CD4-positive, alpha-beta memory T cell (primary cell): ENCODE data around the gene PPP6R1. TPM values are rescaled to one million over a fixed set of nuclear protein-coding genes. Genes with fewer than 3 reads are reported as not detected.

Experiments
- CTCF ChIA-PET: fragments of 350-600 bp; sonication (Branson Sonifier 250); formaldehyde crosslinking; loops from one replicate; lab custom pipeline; 2021; ENCODE audit warnings: inconsistent platforms; ENCODE audit not compliant: partially characterized antibody; lab: Charles Lee
- POLR2A ChIA-PET: fragments of 350-600 bp; sonication (Branson Sonifier 250); formaldehyde crosslinking; loops from one replicate; lab custom pipeline; 2021; ENCODE audit not compliant: partially characterized antibody; lab: Charles Lee
- DNase-seq, 5 donors: peaks; one replicate each; pipeline versions ENCODE4 v3.0.0 to v3.0.0-alpha.2; 2020 to 2022; ENCODE audit warnings: mixed read lengths in 1 of 5
- H3K27ac ChIP-seq: one replicate; pipeline ENCODE4 v1.7.0; 2013; ENCODE audit warnings: low read depth, low read length
- H3K27me3 ChIP-seq: 2 replicates; pipeline ENCODE4 v1.7.0; 2013; ENCODE audit warnings: mild to moderate bottlenecking, low read length, moderate library complexity; ENCODE audit not compliant: insufficient read depth
- H3K36me3 ChIP-seq: 2 replicates; pipeline ENCODE4 v1.7.0; 2013; ENCODE audit warnings: mild to moderate bottlenecking, low read length, moderate library complexity; ENCODE audit not compliant: insufficient read depth
- H3K4me1 ChIP-seq: 2 replicates; pipeline ENCODE4 v1.7.0; 2013; ENCODE audit warnings: mild to moderate bottlenecking, low read length, moderate library complexity; ENCODE audit not compliant: insufficient read depth
- H3K4me3 ChIP-seq, 2 donors: one replicate each; pipeline ENCODE4 v1.7.0; 2013; ENCODE audit warnings: low read length in 2 of 2, mild to moderate bottlenecking in 1 of 2
- H3K9me3 ChIP-seq, 2 donors: one replicate each; pipeline ENCODE4 v1.7.0; 2013; ENCODE audit warnings: low read length in 2 of 2, control low read depth in 1 of 2; ENCODE audit not compliant: control insufficient read depth in 1 of 2
- H3K27ac Mint-ChIP-seq, 7 donors: one replicate each; pipeline ENCODE4 v1.8.0; 2020 to 2021; ENCODE audit warnings: mixed read lengths in 7 of 7, mild to moderate bottlenecking in 6 of 7, inconsistent platforms in 3 of 7, moderate library complexity in 3 of 7
- H3K27me3 Mint-ChIP-seq, 2 donors: one replicate each; pipeline ENCODE4 v1.8.0; 2020 to 2021; ENCODE audit warnings: mixed read lengths in 2 of 2
- H3K36me3 Mint-ChIP-seq, 2 donors: one replicate each; pipeline ENCODE4 v1.8.0; 2020 to 2021; ENCODE audit warnings: mixed read lengths in 2 of 2, inconsistent platforms in 1 of 2, mild to moderate bottlenecking in 1 of 2
- H3K4me1 Mint-ChIP-seq, 4 donors: one replicate each; pipeline ENCODE4 v1.8.0; 2020 to 2021; ENCODE audit warnings: mixed read lengths in 4 of 4, mild to moderate bottlenecking in 1 of 4
- H3K4me3 Mint-ChIP-seq, 8 donors: one replicate each; pipeline ENCODE4 v1.8.0; 2020 to 2021; ENCODE audit warnings: mixed read lengths in 8 of 8, mild to moderate bottlenecking in 7 of 8, moderate library complexity in 6 of 8, inconsistent platforms in 3 of 8
- H3K9me3 Mint-ChIP-seq, 8 donors: one replicate each; pipeline ENCODE4 v1.8.0; 2020 to 2021; ENCODE audit warnings: mixed read lengths in 8 of 8, mild to moderate bottlenecking in 5 of 8, inconsistent platforms in 3 of 8, moderate library complexity in 1 of 8
- intact Hi-C: fragments of 100-400 bp; cut with micrococcal nuclease; formaldehyde crosslinking; loops from one replicate; pipeline ENCODE4 v1.15.1; 2023
- polyA plus RNA-seq, 2 donors: library from polyadenylated mRNA; unstranded; fragments of 300-500 nt; fragmentation: Illumina TruSeq; gene quantifications; one replicate each; pipeline ENCODE4 v1.2.3, GENCODE V29; 2021
- total RNA-seq, 2 experiments: library from RNA; stranded (reverse); gene quantifications; one replicate each; pipeline ENCODE4 v1.2.3, GENCODE V29; 2021

The PPP6R1 gene
- total and polyA plus RNA-seq, 4 experiments from 2014 or later = 22.9 to 162 (median 134) TPM

- ChIA-PET CTCF (interaction anchor here (0.6 kb wide), 1 partner anchor 103 kb away, joined by 3 read pairs; no protein-coding TSS in a partner anchor), POLR2A (interaction anchor here (1.1 to 5.3 kb wide), 3 partner anchors 11 to 15 kb away, joined by 3 to 25 read pairs (median 5); partner anchors contain the start of gene PPP6R1)
- Histone ChIP-seq H3K4me3 (no peak overlapping the region), H3K27me3 (no peaks in the 10 kb centered on the region), H3K27ac (no peak overlapping the region), H3K9me3 (no peaks in the 10 kb centered on the region), H3K4me1 (peaks cover 19% of the 10 kb centered on the region), H3K36me3 (peaks cover 72% of the 10 kb centered on the region)
- DNase-seq = no peak
- peaks cover 32 to 42% of the 10 kb centered on the region in 2 donors for H3K36me3 Mint-ChIP-seq
- H3K4me1 Mint-ChIP-seq = peaks cover 12 to 22% (median 16%) of the 10 kb centered on the region in 4 donors
- H3K27ac Mint-ChIP-seq = no peak overlapping the region
- H3K27me3 Mint-ChIP-seq = no peaks in the 10 kb centered on the region
- no peaks in the 10 kb centered on the region for H3K9me3 Mint-ChIP-seq
- intact Hi-C loops = no loop called here
- H3K4me3 Mint-ChIP-seq = no peak overlapping the region
Measured at GRCh38 chr19:55244004-55244680, 14.7 kb downstream of the PPP6R1 start.

- DNase-seq = no peak
- Histone ChIP-seq H3K36me3 (peaks cover 87% of the 10 kb centered on the region), H3K4me3 (no peak overlapping the region), H3K9me3 (no peaks in the 10 kb centered on the region), H3K4me1 (peaks cover 3% of the 10 kb centered on the region), H3K27ac (no peak overlapping the region), H3K27me3 (no peaks in the 10 kb centered on the region)
- Mint-ChIP-seq H3K27me3 (no peaks in the 10 kb centered on the region), H3K27ac (no peak overlapping the region), H3K4me1 (peaks cover 2 to 6% (median 4%) of the 10 kb centered on the region in 4 donors), H3K36me3 (peaks cover 34 to 49% of the 10 kb centered on the region in 2 donors), H3K9me3 (no peaks in the 10 kb centered on the region), H3K4me3 (no peak overlapping the region)
- ChIA-PET CTCF (no interaction called here), POLR2A (interaction anchor here (5.3 kb wide), 1 partner anchor 12 kb away, joined by 25 read pairs; no protein-coding TSS in a partner anchor)
- intact Hi-C loops = no loop called here
Measured at GRCh38 chr19:55242517-55242916, 16.3 kb downstream of the PPP6R1 start.

GRCh38 chr19:55241935-55242464 is 16.8 kb downstream of the PPP6R1 start:
- Mint-ChIP-seq H3K4me3 (no peak overlapping the region), H3K4me1 (peaks cover 2 to 9% (median 4%) of the 10 kb centered on the region in 4 donors), H3K36me3 (peaks cover 40 to 54% of the 10 kb centered on the region in 2 donors), H3K27me3 (no peaks in the 10 kb centered on the region), H3K9me3 (no peaks in the 10 kb centered on the region), H3K27ac (no peak overlapping the region)
- DNase-seq = no peak
- ChIA-PET POLR2A (interaction anchor here (5.3 kb wide), 1 partner anchor 13 kb away, joined by 25 read pairs; no protein-coding TSS in a partner anchor), CTCF (no interaction called here)
- Histone ChIP-seq H3K9me3 (no peaks in the 10 kb centered on the region), H3K27ac (no peak overlapping the region), H3K36me3 (peaks cover 92% of the 10 kb centered on the region), H3K27me3 (no peaks in the 10 kb centered on the region), H3K4me1 (no peaks in the 10 kb centered on the region), H3K4me3 (no peak overlapping the region)
- intact Hi-C loops = no loop called here

- Histone ChIP-seq H3K9me3 (no peaks in the 10 kb centered on the region), H3K36me3 (peaks cover 93% of the 10 kb centered on the region), H3K4me3 (no peak overlapping the region), H3K4me1 (no peaks in the 10 kb centered on the region), H3K27me3 (no peaks in the 10 kb centered on the region), H3K27ac (no peak overlapping the region)
- intact Hi-C loops = no loop called here
- ChIA-PET POLR2A (interaction anchor here (1.2 to 5.3 kb wide), 2 partner anchors 9 to 13 kb away, joined by 3 to 25 read pairs; no protein-coding TSS in a partner anchor), CTCF (no interaction called here)
- peaks cover 45 to 59% of the 10 kb centered on the region in 2 donors for H3K36me3 Mint-ChIP-seq
- H3K27ac Mint-ChIP-seq = no peak overlapping the region
- H3K4me1 Mint-ChIP-seq = peaks cover 2 to 10% (median 4%) of the 10 kb centered on the region in 4 donors
- no peak overlapping the region for H3K4me3 Mint-ChIP-seq
- H3K9me3 Mint-ChIP-seq = no peaks in the 10 kb centered on the region
- no peak for DNase-seq
- H3K27me3 Mint-ChIP-seq = no peaks in the 10 kb centered on the region
Measured at GRCh38 chr19:55241143-55241934, 17.5 kb downstream of the PPP6R1 start.

- Histone ChIP-seq H3K27ac (no peak overlapping the region), H3K9me3 (no peaks in the 10 kb centered on the region), H3K4me1 (no peaks in the 10 kb centered on the region), H3K36me3 (peaks cover 93% of the 10 kb centered on the region), H3K27me3 (no peaks in the 10 kb centered on the region), H3K4me3 (no peak overlapping the region)
- no peak for DNase-seq
- Mint-ChIP-seq H3K36me3 (peaks cover 49 to 62% of the 10 kb centered on the region in 2 donors), H3K4me1 (peaks cover 2 to 10% (median 4%) of the 10 kb centered on the region in 4 donors), H3K4me3 (no peak overlapping the region), H3K27me3 (no peaks in the 10 kb centered on the region), H3K9me3 (no peaks in the 10 kb centered on the region), H3K27ac (peak overlapping the region in 1 of 7 donors; percentile 74)
- POLR2A ChIA-PET = interaction anchor here (1.2 to 5.3 kb wide), 2 partner anchors 10 to 14 kb away, joined by 3 to 25 read pairs; no protein-coding TSS in a partner anchor
- CTCF ChIA-PET = no interaction called here
- intact Hi-C loops = no loop called here
Measured at GRCh38 chr19:55240713-55241020, 18.1 kb downstream of the PPP6R1 start.

GRCh38 chr19:55239004-55239403 is 19.8 kb downstream of the PPP6R1 start:
- Mint-ChIP-seq H3K4me1 (peaks cover 2 to 14% (median 6%) of the 10 kb centered on the region in 4 donors), H3K27ac (no peak overlapping the region), H3K36me3 (peaks cover 54 to 66% of the 10 kb centered on the region in 2 donors), H3K27me3 (no peaks in the 10 kb centered on the region), H3K9me3 (no peaks in the 10 kb centered on the region), H3K4me3 (no peak overlapping the region)
- H3K9me3 ChIP-seq = no peaks in the 10 kb centered on the region
- POLR2A ChIA-PET = interaction anchor here (1.6 kb wide), 1 partner anchor 15 kb away, joined by 4 read pairs; no protein-coding TSS in a partner anchor
- no peak overlapping the region for H3K27ac ChIP-seq
- peaks cover 89% of the 10 kb centered on the region for H3K36me3 ChIP-seq
- intact Hi-C loops = no loop called here
- CTCF ChIA-PET = no interaction called here
- DNase-seq = no peak
- no peaks in the 10 kb centered on the region for H3K4me1 ChIP-seq
- H3K4me3 ChIP-seq = no peak overlapping the region
- no peaks in the 10 kb centered on the region for H3K27me3 ChIP-seq

- Mint-ChIP-seq H3K27ac (no peak overlapping the region), H3K36me3 (peaks cover 55 to 68% of the 10 kb centered on the region in 2 donors)
- CTCF ChIA-PET = interaction anchor here (1.0 kb wide), 1 partner anchor 16 kb away, joined by 3 read pairs; no protein-coding TSS in a partner anchor
Measured at GRCh38 chr19:55238030-55238429, 20.8 kb downstream of the PPP6R1 start.

More at GRCh38 chr19:55238030-55238429, 20.8 kb downstream of the PPP6R1 start:
- no peaks in the 10 kb centered on the region for H3K27me3 Mint-ChIP-seq
- no peak for DNase-seq
- H3K4me1 Mint-ChIP-seq = peaks cover 4 to 14% (median 6%) of the 10 kb centered on the region in 4 donors
- H3K4me3 Mint-ChIP-seq = no peak overlapping the region
- peaks cover 89% of the 10 kb centered on the region for H3K36me3 ChIP-seq
- H3K9me3 Mint-ChIP-seq = no peaks in the 10 kb centered on the region
- intact Hi-C loops = no loop called here
- H3K9me3 ChIP-seq = no peaks in the 10 kb centered on the region
- POLR2A ChIA-PET = interaction anchor here (1.6 kb wide), 1 partner anchor 16 kb away, joined by 4 read pairs; no protein-coding TSS in a partner anchor
- H3K27ac ChIP-seq = no peak overlapping the region
- no peaks in the 10 kb centered on the region for H3K4me1 ChIP-seq
- H3K27me3 ChIP-seq = no peaks in the 10 kb centered on the region
- H3K4me3 ChIP-seq = no peak overlapping the region
